Glutamatergic neuron (in vitro differentiated cells): ENCODE results near the gene WDR76. TPM values are rescaled to one million over a fixed set of nuclear protein-coding genes. Genes with fewer than 3 reads are reported as not detected.
A peak's percentile ranks its signal among the peaks of the same experiment; 100 is the strongest.

Source experiments
- DNase-seq: peaks from one replicate; pipeline ENCODE4 v3.0.0; 2022
- H3K27ac Mint-ChIP-seq: one replicate; pipeline ENCODE4 v1.8.0; 2020; ENCODE audit warnings: mild to moderate bottlenecking, mixed read lengths, inconsistent platforms; ENCODE audit not compliant: unreplicated experiment
- H3K27me3 Mint-ChIP-seq: one replicate; pipeline ENCODE4 v1.8.0; 2020; ENCODE audit warnings: mild to moderate bottlenecking, moderate library complexity, mixed read lengths, inconsistent platforms; ENCODE audit not compliant: unreplicated experiment
- H3K36me3 Mint-ChIP-seq: one replicate; pipeline ENCODE4 v1.8.0; 2020; ENCODE audit warnings: mild to moderate bottlenecking, mixed read lengths, inconsistent platforms; ENCODE audit not compliant: unreplicated experiment
- H3K4me1 Mint-ChIP-seq: one replicate; pipeline ENCODE4 v1.8.0; 2020; ENCODE audit warnings: mild to moderate bottlenecking, low read depth, mixed read lengths, inconsistent platforms; ENCODE audit not compliant: unreplicated experiment
- H3K4me3 Mint-ChIP-seq: one replicate; pipeline ENCODE4 v1.8.0; 2020; ENCODE audit warnings: mild to moderate bottlenecking, mixed read lengths, inconsistent platforms; ENCODE audit not compliant: unreplicated experiment
- H3K9me3 Mint-ChIP-seq: one replicate; pipeline ENCODE4 v1.8.0; 2020; ENCODE audit warnings: mild to moderate bottlenecking, moderate library complexity, mixed read lengths, inconsistent platforms; ENCODE audit not compliant: unreplicated experiment
- CTCF ChIP-seq: fragments of 200-600 bp; sonication (generic); IDR thresholded peaks from one replicate; pipeline ENCODE4 v1.5.0; 2021; ENCODE audit not compliant: partially characterized antibody, unreplicated experiment
- total RNA-seq: library from RNA; stranded (reverse); fragmentation: NEBNext Ultra II Directional; extraction: Animal tissue kit (Norgen Biotek cat#: 25700); gene quantifications from one replicate; pipeline ENCODE4 v1.2.1, GENCODE V29; 2021; ENCODE audit not compliant: unreplicated experiment

The WDR76 gene
- total RNA-seq, 1 donor from 2014 or later, result 4.7 TPM

DNA sequence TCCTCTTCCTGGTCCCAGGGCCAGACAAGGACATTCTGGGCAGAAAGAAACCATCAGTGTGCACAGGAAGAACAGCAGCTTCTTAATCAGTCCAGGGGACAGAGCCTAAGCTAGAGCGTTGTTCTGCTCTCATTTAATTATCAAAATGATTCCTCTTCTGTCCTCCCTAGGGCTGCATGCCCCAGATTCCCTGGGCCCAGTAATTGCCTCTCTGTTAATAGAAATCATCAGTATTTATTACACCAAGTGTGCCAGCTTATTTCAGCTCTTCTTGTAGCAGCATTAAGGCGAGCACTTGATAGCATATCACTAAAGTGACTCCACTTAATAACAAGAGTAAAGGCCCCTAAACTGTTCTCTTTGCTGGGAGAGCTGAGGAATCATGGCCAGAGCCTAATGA is 72.1 kb downstream of the WDR76 start:
- no peak overlapping the region for H3K4me3 Mint-ChIP-seq
- DNase-seq, result no peak
- peaks cover 7% of the 10 kb centered on the region for H3K9me3 Mint-ChIP-seq
- H3K27me3 Mint-ChIP-seq, result peaks cover 4% of the 10 kb centered on the region
- TF ChIP-seq CTCF, result no peak
- no peak overlapping the region for H3K27ac Mint-ChIP-seq
- H3K4me1 Mint-ChIP-seq, result peaks cover 2% of the 10 kb centered on the region
- H3K36me3 Mint-ChIP-seq, result peaks cover 17% of the 10 kb centered on the region

GRCh38 chr15:43899928-43900327 is 73.1 kb downstream of the WDR76 start:
- H3K4me1 Mint-ChIP-seq, result peaks cover 9% of the 10 kb centered on the region
- no peak overlapping the region for H3K4me3 Mint-ChIP-seq
- H3K27me3 Mint-ChIP-seq, result peaks cover 3% of the 10 kb centered on the region
- no peak overlapping the region for H3K27ac Mint-ChIP-seq
- TF ChIP-seq CTCF, result no peak
- peaks cover 2% of the 10 kb centered on the region for H3K9me3 Mint-ChIP-seq
- H3K36me3 Mint-ChIP-seq, result peaks cover 17% of the 10 kb centered on the region
- no peak for DNase-seq

- TF ChIP-seq CTCF, result no peak
- Mint-ChIP-seq H3K9me3 (peaks cover 2% of the 10 kb centered on the region), H3K27me3 (peaks cover 3% of the 10 kb centered on the region), H3K4me1 (peaks cover 11% of the 10 kb centered on the region), H3K4me3 (no peak overlapping the region), H3K27ac (no peak overlapping the region), H3K36me3 (peaks cover 17% of the 10 kb centered on the region)
- DNase-seq, result no peak
These were observed 74.2 kb downstream of the WDR76 start for GRCh38 chr15:43900996-43901395.

- DNase-seq, result no peak
- Mint-ChIP-seq H3K4me1 (peaks cover 11% of the 10 kb centered on the region), H3K27ac (no peak overlapping the region), H3K4me3 (no peak overlapping the region), H3K27me3 (peaks cover 3% of the 10 kb centered on the region), H3K9me3 (peaks cover 2% of the 10 kb centered on the region), H3K36me3 (peaks cover 17% of the 10 kb centered on the region)
- TF ChIP-seq CTCF, result no peak
These were observed 74.7 kb downstream of the WDR76 start for GRCh38 chr15:43901495-43901894.

GRCh38 chr15:43903864-43904290 is 77.1 kb downstream of the WDR76 start:
- peak; percentile 99 for TF ChIP-seq CTCF
- Mint-ChIP-seq H3K36me3 (peaks cover 7% of the 10 kb centered on the region), H3K27me3 (peaks cover 3% of the 10 kb centered on the region), H3K9me3 (peaks cover 2% of the 10 kb centered on the region), H3K4me3 (no peak overlapping the region), H3K27ac (peak overlapping the region; percentile 86), H3K4me1 (peaks cover 11% of the 10 kb centered on the region)
- peak; percentile 69 for DNase-seq
